Measurements from ENCODE around the gene CDC123.

- TF ChIP-seq CTCF (IDR thresholded peaks at IDR 0.05), result no peak
- TF ChIP-seq EP300 (IDR thresholded peaks at IDR 0.05), result no peak
Observed at GRCh38 chr10:12212454-12212853, 16.5 kb downstream of the CDC123 start.

Data from sigmoid colon (tissue), 4 donors.